ENCODE measurements around the gene NEO1. TPM values are rescaled to one million over a fixed set of nuclear protein-coding genes. Genes with fewer than 3 reads are reported as not detected.

NEO1 gene
- total and polyA plus RNA-seq, 2 experiments from 2014 or later: 39.1 to 64.0 TPM

- H3K79me2 ChIP-seq: no peaks in the 10 kb centered on the region
- 90% methylated on average over 1 of the region's 1 CpG for WGBS (ENCODE audit: low lambda C conversion rate, missing lambda C conversion rate)
- TF ChIP-seq EZH2 (IDR thresholded peaks at IDR 0.05; ENCODE audit: borderline replicate concordance) (no peak), EZH2phosphoT487 (IDR thresholded peaks at IDR 0.05; ENCODE audit: low read depth, severe bottlenecking, unreplicated experiment) (no peak), CTCF (IDR thresholded peaks at IDR 0.05; ENCODE audit: poor library complexity) (no peak)
- no peaks in the 10 kb centered on the region for H3K36me3 ChIP-seq (replicated peaks; ENCODE audit: insufficient read depth, low read depth)
- DNase-seq (ENCODE audit: low spot score): no peak
- H3K9me3 ChIP-seq (ENCODE audit: low read depth): no peaks in the 10 kb centered on the region
- no peaks in the 10 kb centered on the region for H3K9me2 ChIP-seq (replicated peaks; ENCODE audit: insufficient read depth)
- no peak overlapping the region for H3K4me2 ChIP-seq
- no peaks in the 10 kb centered on the region for H3K27me3 ChIP-seq
- H3K27ac ChIP-seq: no peak overlapping the region
- no peak overlapping the region for H2AFZ ChIP-seq
- H3K4me1 ChIP-seq (ENCODE audit: insufficient read depth): peaks cover 7% of the 10 kb centered on the region
- no peak overlapping the region for H3K4me3 ChIP-seq
- H4K20me1 ChIP-seq (ENCODE audit: insufficient read depth, poor library complexity, severe bottlenecking): no peaks in the 10 kb centered on the region
Observed at GRCh38 chr15:73143763-73144155, 91.5 kb downstream of the NEO1 start.

- Histone ChIP-seq H2AFZ (no peak overlapping the region), H3K9me2 (replicated peaks; ENCODE audit: insufficient read depth) (no peaks in the 10 kb centered on the region), H3K4me3 (no peak overlapping the region), H3K27me3 (no peaks in the 10 kb centered on the region), H3K9me3 (ENCODE audit: low read depth) (no peaks in the 10 kb centered on the region), H3K79me2 (peaks cover 3% of the 10 kb centered on the region), H3K27ac (no peak overlapping the region), H3K4me2 (no peak overlapping the region), H3K4me1 (ENCODE audit: insufficient read depth) (peaks cover 7% of the 10 kb centered on the region), H4K20me1 (ENCODE audit: insufficient read depth, poor library complexity, severe bottlenecking) (no peaks in the 10 kb centered on the region), H3K36me3 (replicated peaks; ENCODE audit: insufficient read depth, low read depth) (no peaks in the 10 kb centered on the region)
- no peak for DNase-seq (ENCODE audit: low spot score)
- TF ChIP-seq CTCF (IDR thresholded peaks at IDR 0.05; ENCODE audit: poor library complexity): no peak
- TF ChIP-seq EZH2 (IDR thresholded peaks at IDR 0.05; ENCODE audit: borderline replicate concordance): no peak
- TF ChIP-seq EZH2phosphoT487 (IDR thresholded peaks at IDR 0.05; ENCODE audit: low read depth, severe bottlenecking, unreplicated experiment): no peak
Observed at GRCh38 chr15:73146419-73146818, 94.2 kb downstream of the NEO1 start.

GRCh38 chr15:73150831-73151230 lies 98.6 kb downstream of the NEO1 start:
- H3K27ac ChIP-seq: no peak overlapping the region
- no peak overlapping the region for H3K4me2 ChIP-seq
- no peak overlapping the region for H3K4me3 ChIP-seq
- no peaks in the 10 kb centered on the region for H3K4me1 ChIP-seq (ENCODE audit: insufficient read depth)
- H3K9me3 ChIP-seq (ENCODE audit: low read depth): peaks cover 15% of the 10 kb centered on the region
- peaks cover 5% of the 10 kb centered on the region for H3K79me2 ChIP-seq
- H3K9me2 ChIP-seq (replicated peaks; ENCODE audit: insufficient read depth): no peaks in the 10 kb centered on the region
- no peak overlapping the region for H2AFZ ChIP-seq
- H3K36me3 ChIP-seq (replicated peaks; ENCODE audit: insufficient read depth, low read depth): no peaks in the 10 kb centered on the region
- no peaks in the 10 kb centered on the region for H4K20me1 ChIP-seq (ENCODE audit: insufficient read depth, poor library complexity, severe bottlenecking)
- TF ChIP-seq EZH2phosphoT487 (IDR thresholded peaks at IDR 0.05; ENCODE audit: low read depth, severe bottlenecking, unreplicated experiment) (no peak), EZH2 (IDR thresholded peaks at IDR 0.05; ENCODE audit: borderline replicate concordance) (no peak), CTCF (IDR thresholded peaks at IDR 0.05; ENCODE audit: poor library complexity) (no peak)
- 94% methylated on average over 2 of the region's 2 CpGs for WGBS (ENCODE audit: low lambda C conversion rate, missing lambda C conversion rate)
- H3K27me3 ChIP-seq: no peaks in the 10 kb centered on the region
- no peak for DNase-seq (ENCODE audit: low spot score)

- H3K9me3 ChIP-seq (ENCODE audit: low read depth): peaks cover 18% of the 10 kb centered on the region
- peaks cover 10% of the 10 kb centered on the region for H3K79me2 ChIP-seq
Observed at GRCh38 chr15:73153024-73153423, 100.8 kb downstream of the NEO1 start.

More at GRCh38 chr15:73153024-73153423, 100.8 kb downstream of the NEO1 start:
- Histone ChIP-seq H3K27ac (no peak overlapping the region), H3K36me3 (replicated peaks; ENCODE audit: insufficient read depth, low read depth) (no peaks in the 10 kb centered on the region), H3K4me2 (no peak overlapping the region), H3K27me3 (no peaks in the 10 kb centered on the region), H4K20me1 (ENCODE audit: insufficient read depth, poor library complexity, severe bottlenecking) (no peaks in the 10 kb centered on the region), H3K9me2 (replicated peaks; ENCODE audit: insufficient read depth) (no peaks in the 10 kb centered on the region), H2AFZ (no peak overlapping the region), H3K4me1 (ENCODE audit: insufficient read depth) (no peaks in the 10 kb centered on the region), H3K4me3 (no peak overlapping the region)
- WGBS (ENCODE audit: low lambda C conversion rate, missing lambda C conversion rate): 92% methylated on average over 1 of the region's 1 CpG
- TF ChIP-seq EZH2 (IDR thresholded peaks at IDR 0.05; ENCODE audit: borderline replicate concordance) (no peak), EZH2phosphoT487 (IDR thresholded peaks at IDR 0.05; ENCODE audit: low read depth, severe bottlenecking, unreplicated experiment) (no peak), CTCF (IDR thresholded peaks at IDR 0.05; ENCODE audit: poor library complexity) (no peak)
- DNase-seq (ENCODE audit: low spot score): no peak

Data from hepatocyte (in vitro differentiated cells).